ENCODE data around the gene MCCC1.
A peak's percentile ranks its signal among the peaks of the same experiment; 100 is the strongest.
"Not testable (repeated sequence)": the region's sequence is repeated elsewhere in the genome, so short reads cannot be mapped to it uniquely, and the experiment has no call there.

Gene MCCC1

DNA sequence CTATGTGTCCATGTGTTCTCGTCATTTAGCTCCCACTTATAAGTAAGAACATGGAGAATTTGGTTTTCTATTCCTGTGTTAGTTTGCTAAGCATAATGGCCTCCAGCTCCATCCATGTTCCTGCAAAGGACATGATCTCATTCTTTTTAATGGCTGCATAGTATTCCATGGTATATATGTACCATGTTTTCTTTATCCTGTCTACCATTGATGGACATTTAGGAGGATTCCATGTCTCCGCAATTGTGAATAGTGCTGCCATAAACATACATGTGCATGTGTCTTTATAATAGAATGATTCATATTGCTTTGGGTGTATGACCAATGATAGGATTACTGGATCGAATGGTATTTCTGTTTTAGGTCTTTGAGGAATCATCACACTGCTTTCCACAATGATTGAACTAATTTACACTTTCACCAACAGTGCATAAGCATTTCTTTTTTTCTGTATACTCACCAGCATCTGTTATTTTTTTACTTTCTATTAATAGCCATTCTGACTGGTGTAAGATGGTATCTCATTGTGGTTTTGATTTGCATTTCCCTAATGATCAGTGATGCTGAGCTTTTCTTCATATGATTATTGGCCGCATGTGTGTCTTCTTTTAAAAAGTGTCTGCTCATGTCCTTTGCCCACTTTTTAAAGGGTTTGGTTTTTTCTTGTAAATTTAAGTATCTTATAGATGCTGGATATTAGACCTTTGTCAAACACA is 105.7 kb downstream of the MCCC1 start:
- not testable (repeated sequence) for H3K36me3 Mint-ChIP-seq; H3K9me3 Mint-ChIP-seq; DNase-seq (ENCODE audit: low spot score in 2 of 2); H3K4me1 Mint-ChIP-seq; ATAC-seq; H3K27ac Mint-ChIP-seq; H3K4me3 Mint-ChIP-seq

DNA sequence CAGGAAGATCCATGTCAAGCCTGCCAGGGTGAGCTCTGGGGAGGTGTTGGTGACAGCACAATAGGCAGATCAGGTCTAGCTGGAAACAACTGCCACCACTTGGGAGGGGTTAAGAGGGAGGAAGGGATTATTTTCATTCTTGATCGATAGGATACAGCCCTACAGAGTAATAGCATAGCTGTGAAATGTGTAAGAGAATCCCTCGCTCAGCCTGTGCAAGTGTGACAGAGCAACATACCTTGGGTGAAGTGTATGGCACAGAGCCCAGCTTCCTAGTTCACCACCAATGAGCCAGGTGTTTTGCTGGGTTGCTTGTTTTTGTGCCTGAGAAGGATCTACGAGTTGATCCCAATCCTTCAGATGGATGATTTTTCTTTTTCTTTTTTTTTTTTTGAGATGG is 109.7 kb downstream of the MCCC1 start:
- H3K36me3 Mint-ChIP-seq, result no peaks in the 10 kb centered on the region
- H3K4me1 Mint-ChIP-seq, result no peaks in the 10 kb centered on the region
- ATAC-seq (no peak), DNase-seq (ENCODE audit: low spot score in 2 of 2) (no peak)
- peaks cover 4% of the 10 kb centered on the region for H3K9me3 Mint-ChIP-seq
- no peak overlapping the region for H3K27ac Mint-ChIP-seq
- H3K4me3 Mint-ChIP-seq, result no peak overlapping the region

DNA sequence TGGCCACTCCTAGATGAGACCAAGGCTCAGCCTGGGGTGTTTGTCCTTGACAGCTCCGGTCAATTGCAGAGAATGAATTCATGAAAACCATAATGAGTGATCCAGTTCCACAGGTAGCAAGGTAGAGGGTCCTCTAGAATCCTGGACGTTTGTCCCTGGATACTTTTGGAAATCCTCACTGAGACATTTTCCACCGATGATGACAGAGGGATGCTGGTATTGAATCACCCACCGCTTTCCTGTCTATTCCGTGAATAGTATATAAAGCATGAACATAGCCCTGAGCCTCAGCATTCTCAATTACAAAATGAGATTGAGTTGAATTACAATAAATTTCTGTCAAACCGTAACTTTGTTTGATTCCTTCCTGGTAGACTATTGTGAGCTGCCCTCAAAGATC is 113.3 kb downstream of the MCCC1 start:
- DNase-seq (ENCODE audit: low spot score in 2 of 2) (no peak), ATAC-seq (no peak)
- no peaks in the 10 kb centered on the region for H3K4me1 Mint-ChIP-seq
- H3K27ac Mint-ChIP-seq, result no peak overlapping the region
- H3K9me3 Mint-ChIP-seq, result no peaks in the 10 kb centered on the region
- no peak overlapping the region for H3K4me3 Mint-ChIP-seq
- no peaks in the 10 kb centered on the region for H3K36me3 Mint-ChIP-seq

DNA sequence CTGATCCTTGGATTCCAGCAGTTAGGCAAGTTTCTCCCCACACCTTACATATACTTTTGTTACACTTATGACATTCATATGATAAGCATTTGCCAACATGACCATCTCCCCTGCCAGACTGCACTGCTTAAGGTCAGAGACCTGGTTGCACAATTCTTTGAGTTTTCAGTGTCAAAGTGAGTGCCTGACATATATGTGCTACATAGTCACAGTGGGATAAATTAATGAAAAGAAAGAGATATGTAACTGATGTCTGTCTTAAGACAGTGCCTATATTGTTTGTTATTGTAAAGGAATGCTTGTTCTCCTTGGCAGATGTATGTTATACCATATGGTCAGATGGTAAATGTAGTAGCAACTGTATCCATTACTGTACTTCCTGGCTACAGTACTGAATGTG is 115.4 kb downstream of the MCCC1 start:
- Mint-ChIP-seq H3K9me3 (no peaks in the 10 kb centered on the region), H3K36me3 (no peaks in the 10 kb centered on the region), H3K27ac (no peak overlapping the region), H3K4me1 (peaks cover 8% of the 10 kb centered on the region), H3K4me3 (no peak overlapping the region)
- no peak for DNase-seq (ENCODE audit: low spot score in 2 of 2)
- no peak for ATAC-seq

DNA sequence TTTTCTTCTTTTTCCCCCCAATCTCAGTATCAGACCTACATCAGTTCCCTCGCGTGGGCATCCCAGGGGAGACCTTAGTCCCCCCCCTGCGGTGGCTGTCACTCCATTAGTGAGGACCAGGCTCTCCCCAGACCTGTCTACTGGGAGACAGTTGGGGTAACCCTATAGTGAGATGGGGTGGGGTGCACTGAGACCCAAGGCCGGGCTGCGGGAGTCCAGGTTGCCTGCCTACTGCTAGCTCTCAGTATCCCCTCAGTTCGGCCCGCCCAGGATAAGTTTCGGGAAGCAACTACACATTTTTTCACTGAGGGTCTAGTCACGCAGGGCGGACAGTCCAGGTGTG is 118.3 kb downstream of the MCCC1 start:
- peak overlapping the region; percentile 83 for H3K4me3 Mint-ChIP-seq
- H3K9me3 Mint-ChIP-seq, result no peaks in the 10 kb centered on the region
- DNase-seq (ENCODE audit: low spot score in 2 of 2) (no peak), ATAC-seq (no peak)
- H3K4me1 Mint-ChIP-seq, result peaks cover 23% of the 10 kb centered on the region
- no peaks in the 10 kb centered on the region for H3K36me3 Mint-ChIP-seq
- peak overlapping the region; percentile 93 for H3K27ac Mint-ChIP-seq

DNA sequence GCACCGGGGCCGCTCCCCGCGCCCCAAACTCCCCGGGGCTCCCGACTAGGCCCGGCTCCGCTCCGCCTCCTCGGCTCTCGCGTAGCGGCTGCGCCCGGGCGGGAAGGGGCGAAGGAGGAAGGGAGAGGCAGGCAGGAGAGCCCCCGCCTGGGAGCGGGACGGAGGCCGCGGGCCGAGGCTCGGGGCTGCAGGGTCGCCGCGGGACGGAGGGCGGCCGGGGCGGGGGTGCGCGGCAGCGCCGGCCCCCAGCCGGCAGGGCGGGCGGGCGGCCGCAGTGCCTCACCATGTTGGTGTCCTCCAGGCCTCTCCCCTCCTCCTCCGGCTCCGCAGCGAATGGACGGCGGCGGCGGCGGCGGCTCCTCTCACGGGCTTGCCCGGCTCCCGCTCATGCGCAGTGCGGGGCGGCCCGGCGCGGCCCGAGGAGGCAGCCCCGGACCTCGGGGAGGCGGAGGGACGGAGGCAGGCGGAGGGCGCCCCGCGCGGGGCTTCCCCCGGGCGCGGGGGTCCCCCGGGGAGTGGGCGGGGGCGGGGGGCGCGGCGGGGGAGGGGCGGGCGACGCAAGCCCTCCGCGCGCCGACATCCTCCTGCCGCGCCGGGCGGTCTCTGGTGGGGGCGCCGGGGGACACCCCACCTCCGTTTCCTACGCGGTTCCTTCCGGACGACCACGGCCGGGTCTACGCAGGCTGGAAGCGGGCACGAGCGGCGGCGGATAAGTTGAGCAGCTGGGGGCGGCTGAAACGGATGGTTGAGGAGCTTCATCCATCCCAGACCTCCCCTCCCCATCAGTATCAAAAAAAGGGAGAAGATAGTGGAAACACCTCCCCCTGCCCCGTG is 118.9 kb downstream of the MCCC1 start, which contains the start of gene DCUN1D1:
Gene DCUN1D1, minus strand, starts transcription at position 335 of the 834 bp plus-strand sequence. Its CDS starts 49 bp downstream, at position 286.
- Mint-ChIP-seq H3K9me3 (no peaks in the 10 kb centered on the region), H3K27ac (peak within 1 kb of the TSS; percentile 93), H3K4me3 (peak within 1 kb of the TSS; percentile 83), H3K36me3 (no peaks in the 10 kb centered on the region), H3K4me1 (peaks cover 28% of the 10 kb centered on the region)
- ATAC-seq (peak; percentile 96), DNase-seq (ENCODE audit: low spot score in 2 of 2) (peak; percentile 88 to 93)

DNA sequence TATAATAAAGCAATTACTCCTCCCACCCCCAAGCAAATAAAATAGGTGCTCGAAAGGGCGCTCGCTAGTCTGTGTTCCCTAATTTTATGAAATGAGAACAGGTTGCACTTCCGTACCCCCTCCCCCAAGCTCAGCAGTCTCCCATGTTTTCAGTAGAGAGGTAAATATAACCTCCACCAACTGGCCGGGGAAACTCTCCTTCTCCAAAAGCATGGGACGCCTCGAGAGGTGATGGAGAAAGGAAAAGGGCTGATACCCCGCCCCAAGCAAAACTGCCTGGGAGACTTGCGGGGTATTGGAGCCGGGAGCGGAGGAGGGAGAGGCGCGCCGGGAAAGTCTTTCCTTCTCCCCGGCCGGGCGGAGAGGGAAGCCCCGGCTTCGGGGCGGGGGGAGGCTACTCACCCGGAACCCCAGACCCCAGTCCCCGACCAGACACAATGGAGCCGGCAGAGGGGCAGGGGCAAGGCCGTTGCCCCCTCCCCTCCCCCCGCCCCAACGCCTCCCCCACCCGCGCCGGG is 119.6 kb downstream of the MCCC1 start:
- DNase-seq (ENCODE audit: low spot score in 2 of 2), result peak in 1 of 2 donors; percentile 61
- peaks cover 29% of the 10 kb centered on the region for H3K4me1 Mint-ChIP-seq
- H3K27ac Mint-ChIP-seq, result peak overlapping the region; percentile 93

DNA sequence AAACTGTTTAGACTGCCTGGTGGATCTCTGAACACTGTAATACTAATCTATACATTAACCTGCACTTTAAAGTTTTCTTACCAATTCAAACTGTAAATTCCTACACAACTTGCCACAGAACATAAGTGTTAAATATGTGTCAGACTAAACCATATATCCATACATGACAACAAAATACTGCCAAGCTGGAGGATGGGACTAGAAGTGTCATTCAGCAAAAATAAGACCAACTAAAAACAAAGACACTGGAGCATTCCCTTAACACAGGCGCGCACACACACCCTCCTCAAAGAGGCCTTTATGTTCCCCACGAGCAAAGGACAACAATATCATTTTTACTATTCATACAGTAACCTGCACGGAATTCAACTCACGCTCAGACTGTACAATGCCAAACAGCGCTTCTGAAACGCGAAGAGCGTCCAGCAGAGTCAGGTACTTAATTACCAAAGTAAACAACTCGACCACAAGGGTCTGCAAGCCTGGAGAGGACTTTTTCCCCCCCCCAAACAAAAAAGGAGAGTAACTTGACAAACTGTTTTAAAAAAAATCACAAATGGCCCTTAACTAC is 120.1 kb downstream of the MCCC1 start:
- Mint-ChIP-seq H3K4me3 (peak overlapping the region; percentile 83), H3K9me3 (no peaks in the 10 kb centered on the region), H3K4me1 (peaks cover 29% of the 10 kb centered on the region), H3K36me3 (no peaks in the 10 kb centered on the region), H3K27ac (peak overlapping the region; percentile 93)
- ATAC-seq, result no peak
- no peak for DNase-seq (ENCODE audit: low spot score in 2 of 2)

More for the DNA sequence above, 119.6 kb downstream of the MCCC1 start:
- Mint-ChIP-seq H3K36me3 (no peaks in the 10 kb centered on the region), H3K9me3 (no peaks in the 10 kb centered on the region), H3K4me3 (peak overlapping the region; percentile 83)
- peak; percentile 1 for ATAC-seq

DNA sequence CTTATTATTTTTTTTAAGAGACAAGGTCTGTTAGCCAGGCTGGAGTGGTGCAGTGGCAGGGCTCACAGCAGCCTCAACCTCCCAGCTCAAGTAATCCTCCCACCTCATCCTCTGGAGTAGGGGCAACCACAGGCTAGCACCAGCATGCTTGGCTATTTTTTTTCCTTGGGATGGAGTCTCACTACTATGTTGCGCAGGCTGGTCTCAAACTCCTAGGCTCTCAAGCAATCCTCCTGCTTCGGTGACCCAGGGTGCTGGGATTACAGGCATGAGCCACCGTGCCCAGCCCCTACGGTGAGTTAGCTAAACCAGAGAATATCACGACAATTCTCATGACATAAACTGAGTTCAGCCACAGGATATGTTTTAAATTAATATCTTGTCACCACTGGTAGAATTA is 120.9 kb downstream of the MCCC1 start:
- DNase-seq (ENCODE audit: low spot score in 2 of 2) (no peak), ATAC-seq (no peak)
- H3K4me3 Mint-ChIP-seq, result peak overlapping the region; percentile 83
- H3K27ac Mint-ChIP-seq, result peak overlapping the region; percentile 93
- peaks cover 29% of the 10 kb centered on the region for H3K4me1 Mint-ChIP-seq
- no peaks in the 10 kb centered on the region for H3K36me3 Mint-ChIP-seq
- H3K9me3 Mint-ChIP-seq, result no peaks in the 10 kb centered on the region

DNA sequence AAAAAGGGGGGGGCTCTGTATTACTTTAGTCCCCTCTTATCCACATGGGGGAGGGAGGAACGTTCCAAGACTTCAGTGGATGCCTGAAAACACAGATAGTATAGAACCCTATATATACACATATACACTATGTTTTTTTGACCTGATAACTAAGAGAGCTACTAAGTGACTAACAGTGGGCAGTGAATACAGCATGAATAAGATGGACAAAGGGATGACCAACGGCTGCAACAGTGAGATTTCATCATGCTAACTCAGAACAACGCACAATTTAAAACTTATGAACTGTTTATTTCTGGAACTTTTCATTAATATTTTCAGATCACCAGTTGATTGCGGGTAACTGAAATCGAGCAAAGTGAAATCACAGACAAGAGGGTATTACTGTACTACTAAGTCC is 126.2 kb downstream of the MCCC1 start:
- Mint-ChIP-seq H3K27ac (no peak overlapping the region), H3K36me3 (no peaks in the 10 kb centered on the region), H3K4me3 (no peak overlapping the region), H3K4me1 (peaks cover 31% of the 10 kb centered on the region), H3K9me3 (no peaks in the 10 kb centered on the region)
- DNase-seq (ENCODE audit: low spot score in 2 of 2), result no peak
- no peak for ATAC-seq

DNA sequence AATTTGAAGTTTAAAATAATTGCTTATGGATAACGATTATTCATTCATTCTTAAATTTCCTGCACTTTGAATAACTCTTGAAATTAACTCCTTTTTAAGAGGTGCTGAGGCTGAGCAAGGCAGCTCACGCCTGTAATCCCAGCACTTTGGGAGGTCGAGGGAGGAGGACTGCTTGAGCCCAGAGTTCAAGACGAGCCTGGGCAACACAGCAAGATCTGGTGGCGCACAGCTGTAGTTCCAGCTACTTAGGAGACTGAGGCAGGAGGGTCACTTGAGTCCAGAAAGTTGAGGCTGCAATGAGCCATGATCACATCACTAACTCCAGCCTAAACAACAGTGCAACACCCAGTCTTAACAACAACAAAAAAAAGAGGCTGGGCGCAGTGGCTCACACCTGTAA is 126.9 kb downstream of the MCCC1 start:
- H3K27ac Mint-ChIP-seq, result no peak overlapping the region
- H3K9me3 Mint-ChIP-seq, result no peaks in the 10 kb centered on the region
- no peak for DNase-seq (ENCODE audit: low spot score in 2 of 2)
- ATAC-seq, result no peak
- H3K4me1 Mint-ChIP-seq, result peaks cover 38% of the 10 kb centered on the region
- no peaks in the 10 kb centered on the region for H3K36me3 Mint-ChIP-seq
- H3K4me3 Mint-ChIP-seq, result no peak overlapping the region

DNA sequence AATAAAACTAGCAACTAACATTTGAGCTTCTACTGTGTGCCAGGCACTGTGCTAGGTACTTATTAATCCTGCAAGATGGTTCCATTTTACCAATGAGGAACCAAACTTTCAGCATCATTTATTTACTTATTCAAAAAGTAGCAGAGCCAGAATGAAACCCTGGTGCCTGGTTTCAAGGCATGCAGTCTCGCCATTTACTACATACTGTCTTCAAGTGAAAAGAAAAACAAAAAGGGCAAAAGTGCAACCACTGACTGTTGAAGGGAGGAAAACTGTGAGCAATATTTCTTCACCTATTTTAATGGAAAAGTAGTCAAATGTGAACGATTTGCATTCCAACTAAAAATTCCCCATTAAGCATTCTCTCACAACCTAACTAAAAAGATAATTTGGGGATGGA is 127.7 kb downstream of the MCCC1 start:
- DNase-seq (ENCODE audit: low spot score in 2 of 2) (no peak), ATAC-seq (no peak)
- no peaks in the 10 kb centered on the region for H3K36me3 Mint-ChIP-seq
- no peak overlapping the region for H3K4me3 Mint-ChIP-seq
- peaks cover 43% of the 10 kb centered on the region for H3K4me1 Mint-ChIP-seq
- H3K9me3 Mint-ChIP-seq, result no peaks in the 10 kb centered on the region
- no peak overlapping the region for H3K27ac Mint-ChIP-seq

DNA sequence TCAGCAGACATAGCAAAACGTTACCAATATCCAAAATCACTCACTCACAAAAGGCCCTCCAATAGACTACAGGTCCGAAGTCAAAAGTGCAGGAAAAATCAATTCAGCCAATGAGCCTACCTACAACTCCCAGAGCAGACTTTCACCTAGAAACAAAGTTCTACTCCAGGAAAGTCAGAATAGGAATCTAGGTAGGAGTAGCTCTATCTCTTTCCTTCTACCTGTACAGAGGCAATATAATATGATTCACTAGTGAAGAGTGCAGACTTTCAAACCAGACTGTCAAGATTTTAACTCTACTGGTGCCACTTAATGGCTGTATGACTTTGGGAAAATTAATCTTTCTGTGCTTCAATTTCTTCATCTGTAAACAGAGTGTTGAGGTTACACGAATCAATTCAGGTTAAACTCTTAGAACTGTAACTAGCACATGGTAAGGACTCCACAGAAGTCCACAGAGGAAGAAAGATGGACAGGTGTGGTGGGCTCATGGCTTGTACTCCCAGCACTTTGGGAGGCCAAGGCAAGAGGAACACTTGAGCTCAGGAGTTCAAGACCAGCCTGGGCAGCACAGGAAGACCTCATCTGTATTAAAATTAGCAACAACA is 128.4 kb downstream of the MCCC1 start:
- H3K4me1 Mint-ChIP-seq, result peaks cover 43% of the 10 kb centered on the region
- H3K4me3 Mint-ChIP-seq, result no peak overlapping the region
- peak overlapping the region; percentile 6 for H3K27ac Mint-ChIP-seq
- ATAC-seq, result no peak
- no peak for DNase-seq (ENCODE audit: low spot score in 2 of 2)
- H3K36me3 Mint-ChIP-seq, result no peaks in the 10 kb centered on the region
- H3K9me3 Mint-ChIP-seq, result no peaks in the 10 kb centered on the region

DNA sequence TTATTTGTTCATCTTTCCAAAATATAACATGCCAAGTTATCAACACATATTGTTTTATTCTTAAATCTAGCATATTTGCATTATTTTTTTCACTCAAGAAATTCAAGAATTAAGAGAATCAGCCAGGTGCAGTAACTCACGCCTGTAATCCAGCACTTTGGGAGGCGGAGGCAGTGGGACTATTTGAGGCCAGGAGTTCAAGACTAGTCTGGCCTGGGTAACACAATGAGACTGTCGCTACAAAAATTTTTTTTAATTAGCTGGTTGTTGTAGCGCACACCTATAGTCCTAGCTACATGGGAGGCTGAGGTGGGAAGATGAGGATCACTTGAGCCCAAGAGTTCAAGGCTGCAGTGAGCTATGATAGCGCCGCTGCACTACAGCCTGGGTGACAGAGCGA is 129.4 kb downstream of the MCCC1 start:
- H3K27ac Mint-ChIP-seq, result no peak overlapping the region

DNA sequence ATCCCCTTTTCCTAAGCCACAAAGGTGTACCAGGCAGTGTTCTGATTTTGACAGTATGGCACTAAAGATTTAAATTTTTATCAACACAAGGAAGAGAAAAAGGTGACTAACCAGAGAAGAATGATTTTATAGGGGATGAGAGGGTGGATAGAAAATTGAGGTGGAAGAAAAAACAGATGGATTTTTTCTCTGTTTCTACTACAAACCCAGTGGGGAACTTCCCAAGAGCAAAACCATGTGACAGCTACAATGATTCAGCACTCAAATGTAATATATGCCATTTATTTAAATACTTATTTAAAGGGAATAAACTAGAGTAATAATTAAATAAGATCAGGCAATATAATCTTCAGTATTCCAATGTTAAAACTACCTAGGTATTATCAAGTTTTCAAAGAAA is 130.0 kb downstream of the MCCC1 start:
- DNase-seq (ENCODE audit: low spot score in 2 of 2) (no peak), ATAC-seq (no peak)
- Mint-ChIP-seq H3K4me3 (no peak overlapping the region), H3K27ac (peak overlapping the region; percentile 29), H3K9me3 (no peaks in the 10 kb centered on the region), H3K36me3 (peaks cover 6% of the 10 kb centered on the region), H3K4me1 (peaks cover 45% of the 10 kb centered on the region)

More for the DNA sequence above, 129.4 kb downstream of the MCCC1 start:
- DNase-seq (ENCODE audit: low spot score in 2 of 2), result no peak
- Mint-ChIP-seq H3K4me3 (no peak overlapping the region), H3K9me3 (no peaks in the 10 kb centered on the region), H3K4me1 (peaks cover 45% of the 10 kb centered on the region), H3K36me3 (peaks cover 3% of the 10 kb centered on the region)
- no peak for ATAC-seq

Data from stimulated activated effector memory CD8-positive, alpha-beta T cell treated with anti-CD3 and anti-CD28 coated beads, Interleukin-12 subunit alpha, Interleukin-12 subunit beta, amount 100 ng/mL, for 72 hours (primary cell).